Muscle layer of duodenum (tissue), 2 donors: Measurements from ENCODE around the gene SLC2A4.

Experiments
- H3K27ac ChIP-seq: one replicate; pipeline ENCODE4 v1.7.0; 2013; ENCODE audit warnings: mild to moderate bottlenecking, low read length
- H3K27me3 ChIP-seq: one replicate; pipeline ENCODE4 v1.7.0; 2013; ENCODE audit warnings: low read depth, mild to moderate bottlenecking, control low read depth, low read length
- H3K36me3 ChIP-seq, 2 donors: one replicate each; pipeline ENCODE4 v1.7.0; 2013; ENCODE audit warnings: low read length in 2 of 2, control low read depth in 1 of 2, mild to moderate bottlenecking in 1 of 2; ENCODE audit not compliant: insufficient read depth in 2 of 2, control insufficient read depth in 1 of 2
- H3K4me1 ChIP-seq, 2 donors: one replicate each; pipeline ENCODE4 v1.7.0; 2013; ENCODE audit warnings: low read length in 2 of 2, mild to moderate bottlenecking in 2 of 2, control low read depth in 1 of 2, moderate library complexity in 1 of 2; ENCODE audit not compliant: insufficient read depth in 2 of 2, control insufficient read depth in 1 of 2
- H3K4me3 ChIP-seq, 2 donors: one replicate each; pipeline ENCODE4 v1.7.0; 2013; ENCODE audit warnings: low read length in 2 of 2, low read depth in 1 of 2, mild to moderate bottlenecking in 1 of 2
- H3K9me3 ChIP-seq, 2 donors: one replicate each; pipeline ENCODE4 v1.7.0; 2013; ENCODE audit warnings: low read length in 2 of 2, control low read depth in 1 of 2, mild to moderate bottlenecking in 1 of 2; ENCODE audit not compliant: control insufficient read depth in 1 of 2
- donor health status: healthy.

Gene SLC2A4

GRCh38 chr17:7311110-7311705 is 29.7 kb downstream of the SLC2A4 start:
- H3K27ac ChIP-seq: no peak overlapping the region
- peaks cover 21 to 56% of the 10 kb centered on the region in 2 donors for H3K4me1 ChIP-seq
- no peak overlapping the region for H3K4me3 ChIP-seq
- no peaks in the 10 kb centered on the region for H3K9me3 ChIP-seq
- H3K27me3 ChIP-seq: no peaks in the 10 kb centered on the region
- H3K36me3 ChIP-seq: peaks cover 40 to 55% of the 10 kb centered on the region in 2 donors

- Histone ChIP-seq H3K9me3 (no peaks in the 10 kb centered on the region), H3K36me3 (peaks cover 45 to 63% of the 10 kb centered on the region in 2 donors), H3K4me1 (peaks cover 22 to 56% of the 10 kb centered on the region in 2 donors), H3K4me3 (no peak overlapping the region), H3K27ac (no peak overlapping the region), H3K27me3 (no peaks in the 10 kb centered on the region)
Observed at GRCh38 chr17:7312432-7313087, 31.0 kb downstream of the SLC2A4 start.

- H3K27ac ChIP-seq: no peak overlapping the region
- no peaks in the 10 kb centered on the region for H3K27me3 ChIP-seq
- H3K36me3 ChIP-seq: peaks cover 53 to 68% of the 10 kb centered on the region in 2 donors
- no peak overlapping the region for H3K4me3 ChIP-seq
- H3K9me3 ChIP-seq: no peaks in the 10 kb centered on the region
- peaks cover 22 to 56% of the 10 kb centered on the region in 2 donors for H3K4me1 ChIP-seq
Observed at GRCh38 chr17:7313088-7313889, 31.8 kb downstream of the SLC2A4 start.

GRCh38 chr17:7313890-7314718 is 32.6 kb downstream of the SLC2A4 start:
- Histone ChIP-seq H3K9me3 (no peaks in the 10 kb centered on the region), H3K27me3 (no peaks in the 10 kb centered on the region), H3K4me3 (peak overlapping the region; percentile 73 to 96), H3K36me3 (peaks cover 59 to 72% of the 10 kb centered on the region in 2 donors), H3K27ac (peak overlapping the region; percentile 74), H3K4me1 (peaks cover 22 to 50% of the 10 kb centered on the region in 2 donors)

GRCh38 chr17:7314719-7315569 is 33.4 kb downstream of the SLC2A4 start, which contains the start of gene GPS2:
Gene GPS2, minus strand, starts transcription at chr17:7315360. Its CDS starts 308 bp downstream, at chr17:7315052.
- Histone ChIP-seq H3K36me3 (peaks cover 56 to 66% of the 10 kb centered on the region in 2 donors), H3K9me3 (no peaks in the 10 kb centered on the region), H3K4me1 (peaks cover 17 to 42% of the 10 kb centered on the region in 2 donors), H3K4me3 (peak within 1 kb of the TSS; percentile 73 to 96), H3K27me3 (no peaks in the 10 kb centered on the region), H3K27ac (peak within 1 kb of the TSS; percentile 86)

- Histone ChIP-seq H3K4me3 (peak overlapping the region; percentile 65 to 96), H3K36me3 (peaks cover 52 to 66% of the 10 kb centered on the region in 2 donors), H3K4me1 (peaks cover 13 to 34% of the 10 kb centered on the region in 2 donors), H3K27ac (peak overlapping the region; percentile 86), H3K9me3 (no peaks in the 10 kb centered on the region), H3K27me3 (no peaks in the 10 kb centered on the region)
Observed at GRCh38 chr17:7315570-7316235, 34.2 kb downstream of the SLC2A4 start.

- no peaks in the 10 kb centered on the region for H3K27me3 ChIP-seq
- H3K36me3 ChIP-seq: peaks cover 55 to 66% of the 10 kb centered on the region in 2 donors
- H3K27ac ChIP-seq: no peak overlapping the region
Observed at GRCh38 chr17:7317161-7317803, 35.8 kb downstream of the SLC2A4 start.

GRCh38 chr17:7318121-7318860 is 36.8 kb downstream of the SLC2A4 start:
- no peaks in the 10 kb centered on the region for H3K9me3 ChIP-seq
- peaks cover 13 to 20% of the 10 kb centered on the region in 2 donors for H3K4me1 ChIP-seq
- no peak overlapping the region for H3K27ac ChIP-seq
- H3K36me3 ChIP-seq: peaks cover 55 to 66% of the 10 kb centered on the region in 2 donors
- H3K4me3 ChIP-seq: no peak overlapping the region
- H3K27me3 ChIP-seq: no peaks in the 10 kb centered on the region

More at GRCh38 chr17:7317161-7317803, 35.8 kb downstream of the SLC2A4 start:
- H3K9me3 ChIP-seq: no peaks in the 10 kb centered on the region
- H3K4me1 ChIP-seq: peaks cover 13 to 30% of the 10 kb centered on the region in 2 donors
- no peak overlapping the region for H3K4me3 ChIP-seq

GRCh38 chr17:7321466-7321865 is 39.9 kb downstream of the SLC2A4 start:
- H3K4me3 ChIP-seq: no peak overlapping the region
- no peaks in the 10 kb centered on the region for H3K4me1 ChIP-seq
- H3K9me3 ChIP-seq: no peaks in the 10 kb centered on the region
- no peaks in the 10 kb centered on the region for H3K27me3 ChIP-seq
- H3K27ac ChIP-seq: no peak overlapping the region
- peaks cover 66 to 88% of the 10 kb centered on the region in 2 donors for H3K36me3 ChIP-seq
